A549 treated with ZK216348 at 1 μM for 4 hours (cell line): ENCODE data around the gene CYP2W1. TPM values are rescaled to one million over a fixed set of nuclear protein-coding genes. Genes with fewer than 3 reads are reported as not detected.

Source experiments
- total RNA-seq: library from RNA; stranded (reverse); fragments of 200-300 nt; extraction: Qiagen RNA extraction; gene quantifications from 5 replicates; pipeline ENCODE4 v1.2.3, GENCODE V29; 2022; ENCODE audit warnings: low read depth

CYP2W1 gene, protein sequence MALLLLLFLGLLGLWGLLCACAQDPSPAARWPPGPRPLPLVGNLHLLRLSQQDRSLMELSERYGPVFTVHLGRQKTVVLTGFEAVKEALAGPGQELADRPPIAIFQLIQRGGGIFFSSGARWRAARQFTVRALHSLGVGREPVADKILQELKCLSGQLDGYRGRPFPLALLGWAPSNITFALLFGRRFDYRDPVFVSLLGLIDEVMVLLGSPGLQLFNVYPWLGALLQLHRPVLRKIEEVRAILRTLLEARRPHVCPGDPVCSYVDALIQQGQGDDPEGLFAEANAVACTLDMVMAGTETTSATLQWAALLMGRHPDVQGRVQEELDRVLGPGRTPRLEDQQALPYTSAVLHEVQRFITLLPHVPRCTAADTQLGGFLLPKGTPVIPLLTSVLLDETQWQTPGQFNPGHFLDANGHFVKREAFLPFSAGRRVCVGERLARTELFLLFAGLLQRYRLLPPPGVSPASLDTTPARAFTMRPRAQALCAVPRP
- not detected in 5 replicates for total RNA-seq

DNA sequence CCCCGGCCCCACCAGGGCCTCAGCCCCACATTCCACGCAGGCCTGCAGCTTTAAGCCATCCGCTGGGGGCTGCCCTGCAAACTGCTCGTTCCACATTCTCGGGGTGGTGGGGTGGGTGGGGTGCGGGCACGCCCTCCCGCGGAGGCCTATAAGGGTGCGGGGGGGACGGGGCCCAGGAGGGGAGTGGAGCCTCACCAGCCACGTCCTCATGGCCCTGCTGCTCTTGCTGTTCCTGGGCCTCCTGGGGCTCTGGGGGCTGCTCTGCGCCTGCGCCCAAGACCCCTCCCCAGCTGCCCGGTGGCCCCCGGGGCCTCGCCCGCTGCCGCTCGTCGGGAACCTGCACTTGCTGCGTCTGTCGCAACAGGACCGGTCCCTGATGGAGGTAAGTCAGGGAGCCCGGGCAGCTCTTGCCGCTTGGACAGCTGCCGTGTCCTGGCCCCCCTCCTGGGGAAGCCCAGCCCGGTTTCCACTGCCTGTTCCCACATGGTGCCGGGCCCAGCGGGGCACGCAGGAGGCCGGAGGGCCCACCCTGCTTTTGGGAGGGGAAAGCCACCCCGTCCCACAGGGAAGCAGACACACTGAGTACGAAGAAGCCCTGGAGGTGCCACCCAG, at the start of gene CYP2W1:
Gene CYP2W1 (plus strand): TSS at position 178 of the 612 bp plus-strand sequence. CDS start 31 bp downstream, at position 209.

DNA sequence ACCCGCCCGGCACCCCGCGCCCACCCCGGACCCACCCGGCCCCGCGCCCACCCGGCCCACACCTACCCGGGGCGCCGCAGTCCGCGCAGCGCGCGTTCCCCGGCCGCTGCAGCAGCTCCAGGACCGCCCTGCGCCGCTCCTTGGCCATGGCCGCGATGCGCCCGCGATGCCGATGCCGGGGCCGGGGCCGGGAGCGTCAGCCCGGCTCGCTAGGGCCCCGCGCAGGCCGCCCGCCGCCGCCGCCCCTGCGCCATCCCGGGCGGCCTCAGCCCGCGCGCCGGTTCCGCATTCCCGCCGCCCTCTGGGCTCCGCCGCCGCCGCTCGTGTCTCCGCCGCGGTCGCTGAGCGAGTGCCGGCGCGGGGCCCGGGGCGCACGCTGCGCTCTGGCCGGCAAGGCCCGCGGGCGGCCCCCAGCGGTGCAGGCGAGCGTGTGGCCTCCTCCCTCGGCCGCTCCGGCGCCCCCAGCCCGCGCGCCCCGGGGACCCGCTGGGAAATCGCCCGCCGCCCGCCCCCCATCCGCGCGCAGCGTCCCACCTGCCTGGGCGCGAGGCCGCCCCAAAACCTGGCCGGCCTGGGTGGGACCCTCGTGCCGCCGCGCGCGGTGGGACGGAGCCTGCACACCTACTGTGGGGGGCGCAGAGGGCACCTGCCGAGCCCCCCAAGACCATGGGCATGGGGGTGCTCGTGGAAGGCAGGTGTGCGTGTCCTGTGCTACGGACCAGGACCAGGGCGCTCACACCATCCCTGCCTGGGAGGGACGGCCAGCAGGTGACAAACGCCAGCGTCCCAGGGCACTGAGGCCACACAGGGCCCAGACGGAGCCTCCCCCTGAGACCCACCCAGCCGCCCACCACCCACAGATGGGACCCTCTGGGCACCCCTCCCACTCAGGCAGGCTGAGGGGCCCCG, 28.4 kb upstream of the CYP2W1 start, which contains the start of gene ADAP1:
Gene ADAP1 (minus strand): TSS at position 351 of the 909 bp plus-strand sequence. CDS start 203 bp downstream, at position 148.

GRCh38 chr7:974820-975681, 7.9 kb upstream of the CYP2W1 start, which contains the start of gene COX19:
Gene COX19 (minus strand): TSS chr7:975549. CDS start chr7:975509, 40 bp downstream.

Other genes starting within 250 kb of the CYP2W1 start
- gene SUN1, start 150.7 kb upstream of the CYP2W1 start, total RNA-seq = 59.8 to 98.8 TPM (median 88.9 TPM) in 5 replicates
- gene GET4, start 106.6 kb upstream of the CYP2W1 start, total RNA-seq = 28.5 to 65.0 TPM (median 60.6 TPM) in 5 replicates
- 2.3 to 6.6 TPM (median 5.0 TPM) in 5 replicates for gene ADAP1, start 28.5 kb upstream of the CYP2W1 start, total RNA-seq
- 5.1 to 8.4 TPM (median 5.9 TPM) in 5 replicates for gene COX19, start 7.6 kb upstream of the CYP2W1 start, total RNA-seq
- gene GPR146, start 61.4 kb downstream of the CYP2W1 start, total RNA-seq = 0.68 to 2.3 TPM (median 1.7 TPM) in 5 replicates
- 0.39 to 0.95 TPM (median 0.86 TPM) in 5 replicates for gene GPER1, start 104.9 kb downstream of the CYP2W1 start, total RNA-seq
- 44.0 to 63.7 TPM (median 58.1 TPM) in 5 replicates for gene ZFAND2A, start 177.0 kb downstream of the CYP2W1 start, total RNA-seq
- 0.21 TPM in 1 of 5 replicates, not detected in the others for gene UNCX, start 249.7 kb downstream of the CYP2W1 start, total RNA-seq